K562 (cell line): ENCODE data around the gene CAB39. TPM values are rescaled to one million over a fixed set of nuclear protein-coding genes. Genes with fewer than 3 reads are reported as not detected.
A peak's percentile ranks its signal among the peaks of the same experiment; 100 is the strongest.
"Not testable (repeated sequence)": the region's sequence is repeated elsewhere in the genome, so short reads cannot be mapped to it uniquely, and the experiment has no call there.

Experiments used
- ATAC-seq: fragments of 200-7000 bp; cut with Tn5 transposase; 3 replicates; pipeline ENCODE4 v1.9.1; 2020; ENCODE audit warnings: moderate library complexity
- BruUV-seq: library from RNA; stranded (reverse); fragments of 400-500 nt; replicated peaks from 2 replicates; lab custom pipeline; 2021; lab: Mats Ljungman, UMichigan
- CTCF ChIA-PET: fragments of 300-600 bp; formaldehyde crosslinking; extraction: SDS; loops from one replicate; lab custom pipeline; 2021; ENCODE audit warnings: low intra/inter-chr PET ratio; lab: Yijun Ruan, JAX
- POLR2A ChIA-PET: fragments of 300-600, 350-650 bp; sonication (Branson Sonifier 250); formaldehyde crosslinking; extraction: SDS; loops from one replicate; lab custom pipeline; 2021; ENCODE audit warnings: antibody characterized with exemption, inconsistent platforms; lab: Yijun Ruan, JAX
- DNase-seq, 4 experiments: peaks; one replicate each; pipeline versions ENCODE4 v3.0.0 to v3.0.0-alpha.2; 2011 to 2018; ENCODE audit warnings: low spot score in 3 of 4, mixed read lengths in 3 of 4; ENCODE audit errors: extremely low read depth in 1 of 4
- FAIRE-seq: peaks from 2 replicates; lab custom pipeline; 2011; peaks lifted over from hg19 to GRCh38; lab: Jason Lieb, UNC
- H2AFZ ChIP-seq: 2 replicates; pipeline ENCODE4 v1.6.0; 2011; ENCODE audit warnings: low read depth, low read length, control low read depth, inconsistent platforms
- H3K27ac ChIP-seq: fragments of 200-600 bp; 3 replicates; pipeline ENCODE4 v1.8.0; 2011; ENCODE audit warnings: low read depth, mild to moderate bottlenecking, control low read depth, inconsistent platforms, low read length, moderate library complexity, mixed read lengths; ENCODE audit errors: extremely low read depth
- H3K27me3 ChIP-seq, 2 experiments: fragments of 300-600 bp in 1 of 2; 2 replicates in 1 of 2; 3 replicates in 1 of 2; pipeline versions ENCODE4 v1.6.0 to v1.8.0; 2011; ENCODE audit warnings: inconsistent platforms in 2 of 2, low read length in 2 of 2, mild to moderate bottlenecking in 1 of 2, mixed read lengths in 1 of 2, moderate library complexity in 1 of 2; ENCODE audit not compliant: control insufficient read depth in 2 of 2, insufficient read depth in 2 of 2
- H3K36me3 ChIP-seq: fragments of 300-600 bp; 3 replicates; pipeline ENCODE4 v1.8.0; 2011; ENCODE audit warnings: mild to moderate bottlenecking, low read length, inconsistent platforms; ENCODE audit not compliant: control insufficient read depth, insufficient read depth
- H3K4me1 ChIP-seq, 2 experiments: fragments of 200-600 bp in 1 of 2; replicated peaks in 1 of 2; 2 replicates in 1 of 2; 3 replicates in 1 of 2; pipeline versions ENCODE4 v1.5.1 to v1.8.0; 2011; ENCODE audit warnings: inconsistent platforms in 2 of 2, low read length in 2 of 2, mild to moderate bottlenecking in 1 of 2, mixed read lengths in 1 of 2, moderate library complexity in 1 of 2; ENCODE audit not compliant: control insufficient read depth in 2 of 2, insufficient read depth in 2 of 2
- H3K4me2 ChIP-seq: 2 replicates; pipeline ENCODE4 v1.6.1; 2011; ENCODE audit warnings: low read length, control low read depth, inconsistent platforms, mixed read lengths; ENCODE audit not compliant: insufficient read depth
- H3K4me3 ChIP-seq: fragments of 200-600 bp; sonication (generic), shearing (Covaris generic); 2 replicates; pipeline ENCODE4 v1.5.1; 2016; ENCODE audit warnings: control low read depth, inconsistent platforms
- H3K79me2 ChIP-seq: fragments of 200-600 bp; 3 replicates; pipeline ENCODE4 v1.8.0; 2011; ENCODE audit warnings: low read length, inconsistent platforms; ENCODE audit not compliant: control insufficient read depth, insufficient read depth
- H3K9ac ChIP-seq, 2 experiments: 2 replicates each; pipeline versions ENCODE4 v1.6.0 to v1.6.1; 2011; ENCODE audit warnings: low read depth in 2 of 2, low read length in 2 of 2, control low read depth in 1 of 2, inconsistent platforms in 1 of 2, mild to moderate bottlenecking in 1 of 2, mixed read lengths in 1 of 2; ENCODE audit not compliant: insufficient read depth in 1 of 2
- H3K9me1 ChIP-seq: one replicate; pipeline ENCODE4 v1.6.0; 2011; ENCODE audit warnings: inconsistent platforms, mild to moderate bottlenecking, low read length, moderate library complexity; ENCODE audit not compliant: control insufficient read depth, insufficient read depth
- H3K9me3 ChIP-seq: replicated peaks from 2 replicates; pipeline ENCODE4 v1.5.1; 2011; ENCODE audit warnings: low read depth, low read length, inconsistent platforms; ENCODE audit not compliant: control insufficient read depth, insufficient read depth
- H4K20me1 ChIP-seq: replicated peaks from 2 replicates; pipeline ENCODE4 v1.6.1; 2011; ENCODE audit warnings: low read length, inconsistent platforms, mixed read lengths; ENCODE audit not compliant: control insufficient read depth, insufficient read depth
- GATA2 ChIP-seq: sonication (generic); formaldehyde crosslinking; IDR thresholded peaks from 2 replicates; pipeline ENCODE4 v1.4.0; 2020; ENCODE audit warnings: mild to moderate bottlenecking, missing genetic modification reagents
- HMBOX1 ChIP-seq: sonication (generic); IDR thresholded peaks from 2 replicates; pipeline ENCODE4 v1.6.1; 2016
- JUND ChIP-seq, 2 experiments: IDR thresholded peaks; 2 replicates in 1 of 2; 3 replicates in 1 of 2; pipeline ENCODE4 v1.6.1; 2011; ENCODE audit warnings: borderline replicate concordance in 2 of 2, low read depth in 2 of 2, low read length in 2 of 2, improper control_type of control experiment in 1 of 2, missing biosample characterization in 1 of 2, missing genetic modification characterization in 1 of 2, missing genetic modification reagents in 1 of 2
- MNT ChIP-seq, 2 experiments: fragments of 450-650 bp; conservative IDR thresholded peaks; 2 replicates each; pipeline ENCODE4 v1.6.1; 2017; ENCODE audit warnings: mild to moderate bottlenecking in 2 of 2, moderate library complexity in 2 of 2
- NCOR1 ChIP-seq: fragments of 450-650 bp; IDR thresholded peaks from 2 replicates; pipeline ENCODE4 v1.6.1; 2016; ENCODE audit warnings: mild to moderate bottlenecking, moderate library complexity
- TRIM28 ChIP-seq: fragments of 450-650 bp; IDR thresholded peaks from 2 replicates; pipeline ENCODE4 v1.6.1; 2017
- ZBTB8A ChIP-seq: fragments of 450-650 bp; IDR thresholded peaks from 2 replicates; pipeline ENCODE4 v1.6.1; 2018; ENCODE audit warnings: mild to moderate bottlenecking, moderate library complexity; ENCODE audit not compliant: partially characterized antibody
- ZNF311 ChIP-seq: fragments of 250-450 bp; sonication (Bioruptor Pico); IDR thresholded peaks from 2 replicates; pipeline ENCODE4 v1.4.0; 2020; ENCODE audit warnings: mild to moderate bottlenecking, moderate library complexity
- WGBS: fragments of 100-300 bp; shearing (Covaris generic); methylation state at CpG from one replicate; pipeline ENCODE4 v1.1.6; 2016; ENCODE audit warnings: low coverage, mixed read lengths; ENCODE audit not compliant: insufficient coverage; ENCODE audit errors: missing lambda C conversion rate; 5-methylcytosine and 5-hydroxymethylcytosine counted together
- in situ Hi-C: fragments of 300-500 bp; cut with MboI; formaldehyde crosslinking; loops from 4 replicates; pipeline ENCODE4 v1.15.0; 2018; ENCODE audit warnings: inconsistent platforms, mixed read lengths
- intact Hi-C: fragments of 100-400 bp; cut with micrococcal nuclease; formaldehyde crosslinking; loops from 2 replicates; pipeline ENCODE4 v1.14.2; 2022
- polyA plus RNA-seq, 8 experiments: library from polyadenylated mRNA; depleted of rRNA in 4 of 8; stranded (reverse) in 5 of 8; unstranded in 3 of 8; fragments of >200 nt; fragmentation: Nextera tagmentation in 2 of 8; fragmentation: Illumina TruSeq in 1 of 8; extraction: Ambion mirVana in 2 of 8; extraction: Trizol in 1 of 8; gene quantifications; 2 replicates each; pipeline versions ENCODE4 v1.2.1 to v1.2.3, GENCODE V29; 2011 to 2014; ENCODE audit warnings: inconsistent platforms in 1 of 8, missing spikeins in 1 of 8
- total RNA-seq, 7 experiments: library from RNA; depleted of rRNA in 6 of 7; stranded (reverse); fragments of >200 nt in 6 of 7; fragmentation: Illumina TruSeq in 2 of 7; extraction: Trizol in 2 of 7; gene quantifications; 2 replicates each; pipeline versions ENCODE4 v1.2.1 to v1.2.3, GENCODE V29; 2011 to 2021; ENCODE audit warnings: low replicate concordance in 1 of 7

CAB39 gene
- total and polyA plus RNA-seq, 9 of the 15 experiments (the other 6 are each of a cell fraction or from before 2014, with no cell fraction given), result 27.2 to 94.4 (median 70.1) TPM

- TF ChIP-seq MNT (conservative IDR thresholded peaks at IDR 0.05), result no peak
- no peak for TF ChIP-seq NCOR1
- TF ChIP-seq GATA2 (CRISPR knock-in tag), result no peak
Observed at GRCh38 chr2:230696670-230697069, 16.0 kb upstream of the CAB39 start (continued).

- in situ Hi-C loops, result no loop called here
- TF ChIP-seq ZNF311 (CRISPR knock-in tag) (no peak), ZBTB8A (no peak), TRIM28 (no peak), JUND (IDR thresholded peaks at IDR 0.05; ENCODE audit: borderline replicate concordance, low read depth, low read length) (no peak), JUND (tag; IDR thresholded peaks at IDR 0.05; ENCODE audit: borderline replicate concordance, low read depth, low read length) (no peak), HMBOX1 (0 out of 2 replicates have a peak, but pooled peaks have one; percentile 28)
- TF ChIP-seq, all 486 proteins: peak for 1
- Histone ChIP-seq H2AFZ (no peak overlapping the region), H3K9ac (no peak overlapping the region), H3K36me3 (no peaks in the 10 kb centered on the region), H3K4me2 (no peak overlapping the region), H3K27ac (no peak overlapping the region), H3K79me2 (no peaks in the 10 kb centered on the region), H3K9me1 (no peaks in the 10 kb centered on the region), H3K9me3 (no peaks in the 10 kb centered on the region; the same call in 1 of the 2 replicates), H4K20me1 (no peaks in the 10 kb centered on the region), H3K4me1 (no peaks in the 10 kb centered on the region; a peak in 2 of 5 replicates), H3K4me3 (no peak overlapping the region), H3K27me3 (no peaks in the 10 kb centered on the region)
- ATAC-seq (no peak), DNase-seq (no peak), FAIRE-seq (no peak)
- WGBS, result 59% methylated on average over 4 of the region's 4 CpGs
- intact Hi-C loops, result no loop called here
- ChIA-PET CTCF (no interaction called here), POLR2A (interaction anchor here (1.2 kb wide), 1 partner anchor 38 kb away, joined by 4 read pairs; no protein-coding TSS in a partner anchor)
- no TSS peak for BruUV-seq
Observed at GRCh38 chr2:230697676-230698075, 15.0 kb upstream of the CAB39 start.

- not testable (repeated sequence) for FAIRE-seq
Observed at GRCh38 chr2:230698753-230699152, 13.9 kb upstream of the CAB39 start.

More at GRCh38 chr2:230698753-230699152, 13.9 kb upstream of the CAB39 start:
- H3K36me3 ChIP-seq, H3K27me3 ChIP-seq, H3K9me3 ChIP-seq, H2AFZ ChIP-seq, H4K20me1 ChIP-seq, H3K4me3 ChIP-seq, H3K4me2 ChIP-seq, DNase-seq, H3K4me1 ChIP-seq, CTCF ChIA-PET, ATAC-seq, H3K9me1 ChIP-seq, intact Hi-C loops, in situ Hi-C loops, BruUV-seq, H3K9ac ChIP-seq, H3K79me2 ChIP-seq, POLR2A ChIA-PET, H3K27ac ChIP-seq: not testable (repeated sequence)
- 3% methylated on average over 3 of the region's 3 CpGs for WGBS
